MG63 (cell line): Measurements from ENCODE around the gene ACTN4. TPM values are rescaled to one million over a fixed set of nuclear protein-coding genes. Genes with fewer than 3 reads are reported as not detected.
"Not testable (repeated sequence)": the region's sequence is repeated elsewhere in the genome, so short reads cannot be mapped to it uniquely, and the experiment has no call there.

Source experiments
- DNase-seq: peaks from one replicate; pipeline ENCODE4 v3.0.0-alpha.2; 2020
- H3K27me3 ChIP-seq: fragments of 250-450 bp; sonication (Bioruptor Pico); 2 replicates; pipeline ENCODE4 v1.5.1; 2020; ENCODE audit warnings: mild to moderate bottlenecking, moderate library complexity
- H3K36me3 ChIP-seq: fragments of 250-450 bp; sonication (Bioruptor Pico); 2 replicates; pipeline ENCODE4 v1.5.1; 2020; ENCODE audit warnings: mild to moderate bottlenecking, moderate library complexity
- H3K4me3 ChIP-seq: fragments of 250-450 bp; sonication (Bioruptor Pico); 2 replicates; pipeline ENCODE4 v1.5.1; 2020; ENCODE audit warnings: mild to moderate bottlenecking, moderate library complexity
- H3K9me3 ChIP-seq: fragments of 250-450 bp; sonication (Bioruptor Pico); 2 replicates; pipeline ENCODE4 v1.5.1; 2020; ENCODE audit warnings: mild to moderate bottlenecking, moderate library complexity
- total RNA-seq: library from RNA; depleted of rRNA; stranded (reverse); fragments of >200 nt; shearing (Covaris generic); gene quantifications from 2 replicates; pipeline ENCODE4 v1.2.3, GENCODE V29; 2014; ENCODE audit warnings: low replicate concordance; rRNA removed

ACTN4 gene
- total RNA-seq, 1 experiment from 2014 or later: 621 TPM

- Histone ChIP-seq H3K9me3 (peaks cover 2% of the 10 kb centered on the region; the same call in 1 of the 2 replicates), H3K27me3 (0 out of 2 replicates have a peak, but pooled peaks cover 3% of the 10 kb centered on the region), H3K4me3 (no peak overlapping the region), H3K36me3 (no peaks in the 10 kb centered on the region)
- peak; percentile 71 for DNase-seq
Observed at GRCh38 chr19:38769635-38770211, 122.3 kb downstream of the ACTN4 start.

DNA sequence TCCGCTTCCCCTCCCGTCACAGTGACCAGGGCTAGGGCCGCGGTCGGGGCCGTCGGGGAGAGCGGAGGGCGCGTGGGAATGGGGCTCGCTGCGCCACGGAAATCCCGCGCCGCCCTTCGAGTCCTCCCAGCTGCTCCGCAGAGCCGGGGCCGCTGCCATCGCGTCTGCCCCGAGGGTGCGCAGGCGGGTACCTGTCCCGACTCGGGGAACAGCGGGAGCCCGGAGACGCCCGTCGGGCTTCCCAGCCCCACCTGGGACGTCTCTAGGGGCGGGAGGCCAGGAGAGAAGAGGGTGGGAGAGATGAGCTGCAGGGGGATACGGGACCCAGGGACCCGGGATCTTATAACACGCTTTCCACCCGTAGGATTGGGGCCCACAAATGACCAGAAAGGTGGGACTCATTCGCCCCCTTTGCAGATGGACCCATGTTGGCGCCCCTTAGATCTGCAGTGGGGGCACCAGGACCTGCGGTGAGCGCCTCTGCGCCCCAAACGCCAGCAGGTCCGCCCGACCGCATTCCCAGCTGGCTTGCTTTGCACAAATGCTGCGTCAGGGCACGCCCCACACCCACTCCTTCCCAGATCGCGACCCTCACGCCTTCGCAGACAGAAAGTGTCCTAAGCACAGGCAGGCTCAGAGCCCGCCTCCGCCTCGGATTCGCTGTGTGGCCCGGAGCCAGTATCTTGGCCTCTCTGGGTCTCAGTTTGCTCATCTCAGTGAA, 122.9 kb downstream of the ACTN4 start:
- not testable (repeated sequence) for DNase-seq, H3K9me3 ChIP-seq, H3K27me3 ChIP-seq, H3K4me3 ChIP-seq, H3K36me3 ChIP-seq

DNA sequence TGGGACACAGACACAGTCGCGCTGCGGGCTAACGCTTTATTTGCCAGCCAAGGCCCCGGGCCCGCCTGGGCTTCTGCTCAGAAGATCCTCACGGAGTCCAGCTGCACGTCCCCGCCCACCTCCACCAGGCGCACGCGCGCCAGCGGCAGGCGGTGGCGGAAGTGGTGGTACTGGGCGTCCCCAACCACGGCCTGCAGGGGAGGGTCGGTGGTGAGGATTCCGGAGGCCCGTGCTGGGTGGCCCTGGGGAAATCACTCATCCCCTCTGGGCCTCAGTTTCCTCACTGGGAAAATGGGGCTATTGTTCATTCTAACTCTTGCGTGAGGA, 123.5 kb downstream of the ACTN4 start:
- H3K27me3 ChIP-seq, H3K4me3 ChIP-seq, H3K36me3 ChIP-seq, H3K9me3 ChIP-seq, DNase-seq: not testable (repeated sequence)

DNA sequence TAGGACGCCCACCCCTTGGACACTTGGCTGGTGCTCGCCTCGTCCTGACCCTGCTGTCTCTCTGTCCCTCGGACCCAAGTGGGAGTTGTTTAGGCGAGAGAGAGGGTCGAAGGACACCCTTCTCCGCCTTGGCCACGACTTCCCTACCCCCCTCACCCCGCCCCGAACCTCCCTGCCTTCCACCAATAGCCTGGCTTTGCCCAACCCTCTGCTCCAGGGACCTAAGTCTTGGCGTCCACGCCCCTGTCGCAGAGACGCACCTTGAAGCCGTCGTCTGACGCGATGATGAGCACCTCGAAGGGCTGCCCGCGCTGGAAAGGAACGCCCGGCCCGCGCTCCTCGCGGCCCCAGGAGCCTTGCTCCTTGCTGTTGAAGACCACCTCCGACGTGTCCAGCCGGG, 124.1 kb downstream of the ACTN4 start:
- not testable (repeated sequence) for H3K27me3 ChIP-seq, DNase-seq, H3K36me3 ChIP-seq, H3K4me3 ChIP-seq, H3K9me3 ChIP-seq

DNA sequence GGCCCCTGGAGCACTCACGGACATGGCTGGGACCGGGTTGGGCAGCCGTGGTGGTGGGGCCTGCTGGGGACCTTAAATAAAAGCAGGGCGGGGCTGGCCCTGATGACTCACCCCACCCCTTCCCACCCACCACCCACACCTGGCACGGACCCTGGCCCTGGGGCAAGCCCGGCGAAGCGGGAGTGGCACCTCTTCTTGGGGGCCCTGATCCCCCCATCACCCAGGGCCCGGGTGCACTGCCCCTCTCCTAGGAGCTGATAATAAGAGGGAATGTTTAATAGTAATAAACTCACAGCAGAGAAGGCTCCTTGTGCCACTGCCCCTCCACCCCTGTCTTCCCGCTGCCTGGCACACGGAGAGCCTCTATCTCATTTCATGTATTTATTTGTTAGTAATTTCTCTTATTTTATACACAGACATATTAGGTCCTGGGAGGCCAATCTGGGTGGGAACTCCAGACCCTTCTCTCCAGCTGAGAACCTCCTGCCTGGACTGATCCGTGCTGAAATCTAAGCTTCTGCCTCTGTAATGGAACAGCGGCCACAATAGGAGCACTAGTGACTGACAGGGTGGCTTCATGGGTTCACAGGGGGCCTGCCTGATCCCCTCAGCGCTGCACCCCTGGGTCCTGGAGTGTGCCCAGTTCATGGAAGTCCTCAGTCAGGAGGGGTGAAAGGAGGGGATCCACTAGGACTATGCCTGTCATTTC, 126.2 kb downstream of the ACTN4 start, which contains the start of gene LGALS7:
LGALS7 (minus strand) TSS at position 49 of the 709 bp plus-strand sequence; CDS start at position 24, 25 bp downstream.
- no peak for DNase-seq
- Histone ChIP-seq H3K27me3 (no peaks in the 10 kb centered on the region), H3K9me3 (no peaks in the 10 kb centered on the region)

DNA sequence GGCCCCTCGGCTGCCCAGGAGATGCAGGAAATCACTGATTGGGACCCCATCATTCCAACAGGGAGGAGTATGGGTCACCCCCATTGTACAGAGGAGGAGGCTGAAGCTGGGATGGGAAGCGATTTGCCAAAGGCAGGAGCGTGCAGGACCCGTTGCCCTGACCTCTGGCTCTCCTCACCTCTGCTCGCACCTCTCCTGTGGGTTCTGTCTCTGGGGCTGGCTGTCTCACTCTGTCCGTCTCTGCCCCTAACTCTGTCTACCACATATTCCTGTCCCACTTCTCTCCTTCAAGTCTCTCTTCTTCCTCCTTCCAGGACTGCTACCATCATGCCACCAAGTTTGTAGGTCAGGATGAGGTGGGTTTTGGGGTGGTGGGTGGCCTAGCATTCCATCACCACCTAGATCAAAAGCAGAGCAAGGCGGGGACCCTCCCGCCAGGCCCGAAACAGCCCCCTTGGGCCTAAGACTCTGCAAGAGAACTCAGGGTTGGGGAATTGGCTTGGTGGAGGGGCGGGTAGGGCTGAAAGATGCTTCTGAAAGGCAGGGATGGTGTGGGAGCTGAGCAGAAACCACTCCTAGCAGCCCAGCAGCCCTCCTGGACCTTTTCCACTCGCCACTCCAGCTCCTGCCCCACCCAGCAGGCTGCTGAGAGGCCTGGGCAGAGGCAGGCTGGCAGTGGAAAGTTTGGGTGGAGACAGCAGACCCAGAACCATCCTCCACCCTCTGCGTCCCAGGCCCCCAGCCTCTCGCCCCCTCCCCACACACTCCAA, 126.9 kb downstream of the ACTN4 start:
- DNase-seq: no peak

More for the DNA sequence above, 126.2 kb downstream of the ACTN4 start, which contains the start of gene LGALS7:
- Histone ChIP-seq H3K36me3 (no peaks in the 10 kb centered on the region), H3K4me3 (no peak within 1 kb of the TSS)

DNA sequence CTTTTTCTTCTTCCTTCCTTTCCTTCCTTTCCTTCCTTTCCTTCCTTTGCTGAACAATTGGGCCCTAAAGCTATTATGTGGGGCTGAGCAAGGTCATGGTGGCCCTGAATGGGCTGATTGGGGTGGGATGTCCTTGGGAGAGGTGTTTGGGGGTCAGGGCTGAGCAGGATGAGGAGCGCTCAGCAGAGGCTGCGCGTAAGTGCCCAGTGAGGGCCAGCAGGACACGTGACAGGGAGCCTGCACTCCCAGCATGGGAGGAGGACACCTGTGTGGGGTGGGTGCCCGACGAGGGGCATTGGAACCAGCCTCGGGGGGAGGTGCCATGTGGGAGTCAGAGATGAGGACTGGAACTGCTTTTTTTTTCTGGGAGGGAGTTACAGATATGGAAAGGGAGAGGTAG, 131.3 kb downstream of the ACTN4 start:
- Histone ChIP-seq H3K9me3 (no peaks in the 10 kb centered on the region), H3K36me3 (no peaks in the 10 kb centered on the region), H3K4me3 (no peak overlapping the region), H3K27me3 (peaks cover 19% of the 10 kb centered on the region)
- no peak for DNase-seq

More for the DNA sequence above, 126.9 kb downstream of the ACTN4 start:
- no peaks in the 10 kb centered on the region for H3K9me3 ChIP-seq
- H3K36me3 ChIP-seq: no peaks in the 10 kb centered on the region
- peaks cover under 1% of the 10 kb centered on the region; the same call in 1 of the 2 replicates for H3K27me3 ChIP-seq
- H3K4me3 ChIP-seq: no peak overlapping the region

- H3K9me3 ChIP-seq: no peaks in the 10 kb centered on the region
Observed at GRCh38 chr19:38780443-38780842, 133.0 kb downstream of the ACTN4 start.

GRCh38 chr19:38781058-38781457, 133.6 kb downstream of the ACTN4 start:
- no peak for DNase-seq
- no peaks in the 10 kb centered on the region for H3K36me3 ChIP-seq
- H3K9me3 ChIP-seq: no peaks in the 10 kb centered on the region
- H3K4me3 ChIP-seq: no peak overlapping the region
- peaks cover 19% of the 10 kb centered on the region for H3K27me3 ChIP-seq

More at GRCh38 chr19:38780443-38780842, 133.0 kb downstream of the ACTN4 start:
- H3K4me3 ChIP-seq: no peak overlapping the region
- DNase-seq: no peak
- H3K36me3 ChIP-seq: no peaks in the 10 kb centered on the region
- peaks cover 19% of the 10 kb centered on the region for H3K27me3 ChIP-seq

Other genes starting within 250 kb of the ACTN4 start
- gene FAM98C, start 244.6 kb upstream of the ACTN4 start, total RNA-seq: 12.7 and 15.3 TPM in 2 replicates
- gene RASGRP4, start 221.4 kb upstream of the ACTN4 start, total RNA-seq: not detected in 2 replicates
- not detected in 2 replicates for gene RYR1, start 214.0 kb upstream of the ACTN4 start, total RNA-seq
- gene MAP4K1, start 29.7 kb upstream of the ACTN4 start, total RNA-seq: 0.30 TPM in 1 of 2 replicates, not detected in the other
- gene EIF3K, start 28.5 kb upstream of the ACTN4 start, total RNA-seq: 252 and 669 TPM in 2 replicates
- gene CAPN12, start 96.8 kb downstream of the ACTN4 start, total RNA-seq: not detected in 2 replicates
- not detected in 2 replicates for gene LGALS7, start 125.9 kb downstream of the ACTN4 start, total RNA-seq
- not detected in 2 replicates for gene LGALS7B, start 141.6 kb downstream of the ACTN4 start, total RNA-seq
- not detected in 2 replicates for gene LGALS4, start 165.3 kb downstream of the ACTN4 start, total RNA-seq
- gene ECH1, start 184.1 kb downstream of the ACTN4 start, total RNA-seq: 76.7 and 102 TPM in 2 replicates
- 385 and 511 TPM in 2 replicates for gene HNRNPL, start 202.3 kb downstream of the ACTN4 start, total RNA-seq
- 6.9 and 8.2 TPM in 2 replicates for gene RINL, start 230.6 kb downstream of the ACTN4 start, total RNA-seq